Glomerular visceral epithelial cell (primary cell): Measurements from ENCODE around the gene NBPF6.
A peak's percentile ranks its signal among the peaks of the same experiment; 100 is the strongest.
"Not testable (repeated sequence)": the region's sequence is repeated elsewhere in the genome, so short reads cannot be mapped to it uniquely, and the experiment has no call there.

Source experiments
- DNase-seq: peaks from one replicate; pipeline ENCODE4 v3.0.0-alpha.2; 2016; ENCODE audit errors: extremely low spot score

NBPF6 gene

DNA sequence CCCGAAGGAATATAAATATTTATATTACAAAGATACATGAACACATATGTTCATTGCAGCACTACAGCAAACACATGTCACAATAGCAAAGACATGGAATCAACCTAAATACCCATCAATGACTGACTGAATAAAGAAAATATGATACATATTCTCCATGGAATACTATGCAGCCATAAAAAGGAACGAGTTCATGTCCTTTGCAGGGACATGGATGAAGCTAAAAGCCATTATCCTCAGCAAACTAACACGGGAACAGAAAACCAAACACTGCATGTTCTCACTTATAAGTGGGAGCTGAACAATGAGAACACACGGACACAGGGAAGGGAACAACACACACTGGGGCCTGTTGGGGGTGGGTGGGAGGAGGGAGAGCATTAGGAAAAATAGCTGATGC, 46.7 kb downstream of the NBPF6 start:
- DNase-seq: not testable (repeated sequence)

DNA sequence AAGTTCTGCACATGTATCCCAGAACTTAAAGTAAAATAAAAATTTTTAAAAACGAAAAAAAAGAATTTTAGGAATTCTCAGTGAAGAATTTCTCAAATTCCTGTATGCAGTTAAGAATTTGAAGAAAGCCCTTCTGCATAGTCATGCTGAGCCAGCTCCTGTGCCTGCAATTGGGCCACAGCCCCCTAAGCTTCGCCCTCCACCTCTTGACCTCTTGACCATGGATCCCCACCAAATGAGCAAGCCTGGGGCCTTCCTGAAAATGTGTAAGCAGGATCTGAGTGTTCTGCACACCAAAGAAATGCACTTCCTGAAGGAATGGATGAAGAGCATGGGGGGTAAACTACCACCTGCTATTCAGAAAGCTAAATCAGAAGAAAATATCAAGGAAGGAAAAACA, 52.0 kb downstream of the NBPF6 start:
- DNase-seq: no peak

GRCh38 chr1:108502624-108503023, 52.5 kb downstream of the NBPF6 start:
- DNase-seq: peak; percentile 39

- peak; percentile 79 for DNase-seq
Measured at GRCh38 chr1:108503062-108503733, 53.1 kb downstream of the NBPF6 start.

DNA sequence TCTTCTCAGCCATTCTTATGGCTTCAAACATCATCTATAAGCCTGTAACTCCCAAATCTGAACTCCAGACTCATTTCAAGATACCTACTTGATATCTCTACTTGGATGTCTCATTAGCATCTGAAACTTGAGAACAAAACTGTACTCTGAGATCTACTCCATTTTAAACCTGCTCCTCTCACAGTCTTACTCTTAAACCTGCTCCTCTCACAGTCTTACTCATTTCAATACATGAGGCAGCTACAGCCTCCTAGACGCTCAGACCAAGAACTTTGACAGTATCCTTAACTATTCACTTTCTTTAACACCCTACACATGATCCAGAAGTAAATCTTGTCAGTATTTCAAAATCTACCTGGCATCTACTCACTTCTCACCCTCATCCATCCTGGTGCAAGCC, 54.3 kb downstream of the NBPF6 start:
- no peak for DNase-seq

DNA sequence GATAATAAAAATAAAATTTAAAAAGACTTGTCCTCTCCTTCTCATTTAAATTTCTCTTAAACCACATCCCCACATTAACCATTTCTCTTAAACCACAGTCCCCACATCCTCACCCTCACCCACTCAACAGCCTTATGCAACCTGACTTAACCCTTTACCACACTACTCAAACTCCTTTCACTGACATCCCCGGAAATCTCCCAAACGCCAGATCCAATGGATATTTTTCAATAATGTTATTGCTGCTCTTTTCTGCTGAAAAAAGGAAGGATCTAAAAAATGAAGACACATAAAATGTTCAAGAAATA, 55.6 kb downstream of the NBPF6 start:
- no peak for DNase-seq

GRCh38 chr1:108511764-108512163, 61.6 kb downstream of the NBPF6 start:
- DNase-seq: no peak

GRCh38 chr1:108512239-108513043, 62.3 kb downstream of the NBPF6 start:
- peak; percentile 22 for DNase-seq

- no peak for DNase-seq
Measured at GRCh38 chr1:108513044-108513415, 62.9 kb downstream of the NBPF6 start.

DNA sequence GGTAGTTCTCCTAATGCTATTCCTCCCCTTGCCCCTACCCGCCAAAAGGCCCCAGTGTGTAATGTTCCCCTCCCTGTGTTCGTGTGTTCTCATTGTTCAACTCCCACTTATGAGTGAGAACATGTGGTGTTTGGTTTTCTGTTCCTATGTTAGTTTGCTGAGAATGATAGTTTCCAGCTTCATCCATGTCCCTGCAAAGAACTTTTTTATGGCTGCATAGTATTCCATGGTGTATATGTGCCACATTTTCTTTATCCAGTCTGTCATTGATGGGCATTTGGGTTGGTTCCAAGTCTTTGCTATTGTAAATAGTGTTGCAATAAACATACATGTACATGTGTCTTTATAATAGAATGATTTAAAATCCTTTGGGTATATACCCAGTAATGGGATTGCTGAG, 63.8 kb downstream of the NBPF6 start:
- not testable (repeated sequence) for DNase-seq

DNA sequence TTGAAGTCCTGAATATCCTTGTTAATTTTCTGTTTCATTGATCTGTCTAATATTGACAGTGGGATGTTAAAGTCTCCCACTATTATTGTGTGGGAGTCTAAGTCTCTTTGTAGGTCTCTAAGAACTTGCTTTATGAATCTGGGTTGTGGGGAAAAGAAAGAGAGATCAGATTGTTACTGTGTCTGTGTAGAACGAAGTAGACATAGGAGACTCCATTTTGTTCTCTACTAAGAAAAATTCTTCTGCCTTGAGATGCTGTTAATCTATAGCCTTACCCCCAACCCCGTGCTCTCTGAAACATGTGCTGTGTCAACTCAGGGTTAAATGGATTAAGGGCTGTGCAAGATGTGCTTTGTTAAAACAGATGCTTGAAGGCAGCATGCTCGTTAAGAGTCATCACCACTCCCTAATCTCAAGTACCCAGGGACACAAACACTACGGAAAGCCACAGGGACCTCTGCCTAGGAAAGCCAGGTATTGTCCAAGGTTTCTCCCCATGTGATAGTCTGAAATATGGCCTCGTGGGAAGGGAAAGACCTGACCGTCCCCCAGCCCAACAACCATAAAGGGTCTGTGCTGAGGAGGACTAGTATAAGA, 67.3 kb downstream of the NBPF6 start:
- DNase-seq: not testable (repeated sequence)
